GM12878 (cell line): ENCODE data around the gene C2orf68. TPM values are rescaled to one million over a fixed set of nuclear protein-coding genes. Genes with fewer than 3 reads are reported as not detected.

Source experiments
- ATAC-seq: fragments of 200-7000 bp; cut with Tn5 transposase; 3 replicates; pipeline ENCODE4 v1.9.1; 2020; ENCODE audit warnings: mild to moderate bottlenecking, moderate library complexity
- BruUV-seq: library from RNA; stranded (reverse); fragments of 400-500 nt; replicated peaks from 2 replicates; lab custom pipeline; 2021; lab: Mats Ljungman, UMichigan
- CTCF ChIA-PET: fragments of 300-600 bp; sonication (Branson Sonifier 250); formaldehyde crosslinking; extraction: SDS; loops from one replicate; lab custom pipeline; 2021; ENCODE audit warnings: inconsistent platforms; lab: Yijun Ruan, JAX
- POLR2A ChIA-PET: fragments of 350-600 bp; formaldehyde crosslinking; extraction: SDS; loops from one replicate; lab custom pipeline; 2021; ENCODE audit warnings: inconsistent platforms; lab: Charles Lee
- RAD21 ChIA-PET: fragments of 300-600 bp; sonication (Branson Sonifier 250); formaldehyde crosslinking; loops from one replicate; lab custom pipeline; 2023; ENCODE audit warnings: antibody characterized with exemption; ENCODE audit not compliant: unreplicated experiment; lab: Charles Lee
- SMC1A ChIA-PET: fragments of 300-600 bp; sonication (Branson Sonifier 250); formaldehyde crosslinking; loops from one replicate; lab custom pipeline; 2023; ENCODE audit not compliant: unreplicated experiment, uncharacterized antibody; lab: Charles Lee
- DNase-seq: peaks from one replicate; pipeline ENCODE4 v3.0.0-alpha.2; 2011; ENCODE audit warnings: low read depth, low spot score
- FAIRE-seq: peaks from 3 replicates; lab custom pipeline; 2011; peaks lifted over from hg19 to GRCh38; lab: Jason Lieb, UNC
- H2AFZ ChIP-seq: 2 replicates; pipeline ENCODE4 v1.6.0; 2011; ENCODE audit warnings: low read depth, low read length, control low read depth; ENCODE audit not compliant: control insufficient read depth
- H3K27ac ChIP-seq: 2 replicates; pipeline ENCODE4 v1.5.1; 2011; ENCODE audit warnings: control low read depth; ENCODE audit not compliant: control insufficient read depth, insufficient read depth
- H3K27me3 ChIP-seq, 2 experiments: replicated peaks in 1 of 2; 2 replicates each; pipeline versions ENCODE4 v1.6.0 to v1.6.1; 2011; ENCODE audit warnings: low read length in 1 of 2; ENCODE audit not compliant: control insufficient read depth in 2 of 2, insufficient read depth in 2 of 2
- H3K36me3 ChIP-seq, 2 experiments: 2 replicates each; pipeline ENCODE4 v1.5.1; 2011; ENCODE audit warnings: low read length in 1 of 2; ENCODE audit not compliant: control insufficient read depth in 2 of 2, insufficient read depth in 2 of 2
- H3K4me1 ChIP-seq: 2 replicates; pipeline ENCODE4 v1.6.1; 2011; ENCODE audit warnings: mild to moderate bottlenecking, low read length, moderate library complexity, mixed read lengths; ENCODE audit not compliant: control insufficient read depth, insufficient read depth
- H3K4me2 ChIP-seq: 2 replicates; pipeline ENCODE4 v1.6.0; 2011; ENCODE audit warnings: control low read depth; ENCODE audit not compliant: control insufficient read depth, insufficient read depth
- H3K4me3 ChIP-seq: fragments of 200-600 bp; sonication (generic); 2 replicates; pipeline ENCODE4 v1.5.1; 2016
- H3K79me2 ChIP-seq: 2 replicates; pipeline ENCODE4 v1.6.0; 2011; ENCODE audit warnings: low read length; ENCODE audit not compliant: control insufficient read depth, insufficient read depth
- H3K9ac ChIP-seq: 2 replicates; pipeline ENCODE4 v1.8.0; 2011; ENCODE audit warnings: low read length, control low read depth, mixed read lengths; ENCODE audit not compliant: control insufficient read depth, insufficient read depth
- H3K9me3 ChIP-seq: replicated peaks from 3 replicates; pipeline ENCODE4 v1.5.1; 2011; ENCODE audit warnings: mild to moderate bottlenecking, low read length; ENCODE audit not compliant: control insufficient read depth, insufficient read depth
- H4K20me1 ChIP-seq: 2 replicates; pipeline ENCODE4 v1.6.0; 2011; ENCODE audit not compliant: control insufficient read depth, insufficient read depth
- ASH2L ChIP-seq: fragments of 300-600, 200-600 bp; sonication (generic); IDR thresholded peaks from 2 replicates; pipeline ENCODE4 v1.6.1; 2017; ENCODE audit warnings: low read depth, mild to moderate bottlenecking, borderline replicate concordance
- CHD4 ChIP-seq: fragments of 200-600 bp; sonication (generic); IDR thresholded peaks from 2 replicates; pipeline ENCODE4 v1.6.1; 2016; ENCODE audit warnings: mild to moderate bottlenecking
- FOXK2 ChIP-seq: fragments of 450-650 bp; IDR thresholded peaks from 2 replicates; pipeline ENCODE4 v1.6.1; 2017; ENCODE audit warnings: mild to moderate bottlenecking, moderate library complexity
- NFIC ChIP-seq: IDR thresholded peaks from 2 replicates; pipeline ENCODE4 v1.6.1; 2012; ENCODE audit warnings: low read depth, mild to moderate bottlenecking, inconsistent platforms, low read length, moderate library complexity
- NKRF ChIP-seq: fragments of 450-650 bp; conservative IDR thresholded peaks from 2 replicates; pipeline ENCODE4 v1.6.1; 2017; ENCODE audit warnings: mild to moderate bottlenecking, moderate library complexity
- NR2F1 ChIP-seq: fragments of 450-650 bp; conservative IDR thresholded peaks from 2 replicates; pipeline ENCODE4 v1.6.1; 2017; ENCODE audit warnings: mild to moderate bottlenecking
- RAD51 ChIP-seq: fragments of 450-650 bp; IDR thresholded peaks from 2 replicates; pipeline ENCODE4 v1.6.1; 2016; ENCODE audit warnings: moderate library complexity, mild to moderate bottlenecking, inconsistent platforms
- USF1 ChIP-seq: IDR thresholded peaks from 2 replicates; pipeline ENCODE4 v1.6.1; 2011; ENCODE audit warnings: borderline replicate concordance, low read depth, mild to moderate bottlenecking, moderate library complexity, mixed read lengths, low read length; ENCODE audit not compliant: insufficient read depth; ENCODE audit errors: extremely low read length
- ZNF384 ChIP-seq: IDR thresholded peaks from 2 replicates; pipeline ENCODE4 v1.6.1; 2012; ENCODE audit warnings: low read depth, mild to moderate bottlenecking, low read length, improper control_type of control experiment, borderline replicate concordance
- WGBS: methylation state at CpG from one replicate; pipeline ENCODE4 v1.1.6; 2016; ENCODE audit warnings: low lambda C conversion rate; ENCODE audit not compliant: insufficient replicate concordance, insufficient coverage; ENCODE audit errors: missing lambda C conversion rate; 5-methylcytosine and 5-hydroxymethylcytosine counted together
- in situ Hi-C: fragments of 300-500 bp; cut with MboI; formaldehyde crosslinking; loops from 9 replicates; pipeline ENCODE4 v1.14.3; 2018; ENCODE audit warnings: mixed read lengths
- intact Hi-C: fragments of 100-400 bp; cut with micrococcal nuclease; formaldehyde crosslinking; loops from one replicate; pipeline ENCODE4 v1.14.2; 2022; ENCODE audit not compliant: unreplicated experiment
- polyA plus RNA-seq, 11 experiments: library from polyadenylated mRNA; depleted of rRNA in 4 of 11; unstranded in 6 of 11; stranded (reverse) in 5 of 11; fragments of >200 nt; fragmentation: Nextera tagmentation in 4 of 11; fragmentation: Illumina TruSeq in 1 of 11; extraction: Ambion mirVana in 4 of 11; extraction: Trizol in 1 of 11; gene quantifications; 1 replicate in 1 of 11; 2 replicates in 10 of 11; pipeline versions ENCODE4 v1.2.1 to v1.2.3, GENCODE V29; 2011 to 2016; ENCODE audit warnings: inconsistent platforms in 2 of 11, missing spikeins in 2 of 11, low read depth in 1 of 11
- total RNA-seq, 4 experiments: library from RNA; depleted of rRNA in 3 of 4; stranded (reverse); fragments of >200 nt in 3 of 4; fragmentation: Illumina TruSeq in 1 of 4; extraction: Trizol in 1 of 4; gene quantifications; 2 replicates each; pipeline versions ENCODE4 v1.2.1 to v1.2.3, GENCODE V29; 2013 to 2021
- TF ChIP-seq, protein P1 (sequence below): IDR thresholded peaks from 2 replicates; pipeline ENCODE4 v1.6.1; 2011; ENCODE audit warnings: low read depth, low read length, improper control_type of control experiment, borderline replicate concordance
- TF ChIP-seq, protein P2 (sequence below): IDR thresholded peaks from 2 replicates; pipeline ENCODE4 v1.6.1; 2012; ENCODE audit warnings: low read length, inconsistent platforms

Gene C2orf68
- total and polyA plus RNA-seq, 10 of the 15 experiments (the other 5 are each of a cell fraction or from before 2014, with no cell fraction given), result 12.7 to 56.1 (median 28.4) TPM

- RAD21 ChIA-PET, result interaction anchor here (1.3 kb wide), 1 partner anchor 137 kb away, joined by 3 read pairs; no protein-coding TSS in a partner anchor
- SMC1A ChIA-PET, result interaction anchor here (1.5 to 3.2 kb wide), 2 partner anchors 17 to 138 kb away, joined by 4 to 15 read pairs; no protein-coding TSS in a partner anchor
Measured at GRCh38 chr2:85558160-85558559, 53.7 kb downstream of the C2orf68 start.

DNA sequence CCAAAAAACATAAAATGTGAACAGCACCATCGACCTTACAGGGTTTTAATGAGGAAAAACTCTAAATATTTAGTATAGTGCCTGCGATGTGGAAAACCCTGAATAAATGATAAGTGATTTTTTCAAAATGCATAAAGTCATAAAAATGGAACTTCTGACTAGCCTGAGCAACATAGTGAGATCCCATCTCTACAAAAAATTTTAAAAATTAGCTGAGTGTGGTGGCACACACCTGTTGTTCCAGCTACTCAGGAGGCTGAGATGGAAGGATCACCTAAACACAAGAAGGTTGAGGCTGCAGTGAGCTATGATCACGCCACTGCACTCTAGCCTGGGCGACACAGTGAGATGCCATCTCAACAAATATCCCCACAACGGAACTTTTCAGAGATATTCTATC is 54.7 kb downstream of the C2orf68 start:
- no peaks in the 10 kb centered on the region for H3K9me3 ChIP-seq
- no peak for FAIRE-seq
- RAD21 ChIA-PET, result interaction anchor here (1.0 to 1.8 kb wide), 5 partner anchors 17 to 138 kb away, joined by 3 to 16 read pairs (median 4); partner anchors contain the start of genes MAT2A and SH2D6
- POLR2A ChIA-PET, result interaction anchor here (1.0 to 1.8 kb wide), 3 partner anchors 8 to 166 kb away, joined by 3 to 6 read pairs (median 3); no protein-coding TSS in a partner anchor
- no peaks in the 10 kb centered on the region for H3K4me1 ChIP-seq
- CTCF ChIA-PET, result interaction anchor here (1.1 to 10.4 kb wide), 7 partner anchors 8 to 632 kb away, joined by 3 to 336 read pairs (median 6); partner anchors contain the start of genes MAT2A and SH2D6
- no peak overlapping the region for H3K4me2 ChIP-seq
- no peak for ATAC-seq
- no peak overlapping the region for H3K9ac ChIP-seq
- no peak overlapping the region for H3K27ac ChIP-seq
- in situ Hi-C loops (loop anchor here (5.0 kb wide), 1 partner anchor 135 kb away; no protein-coding TSS in a partner anchor), intact Hi-C loops (no loop called here)
- no peaks in the 10 kb centered on the region for H4K20me1 ChIP-seq
- H3K27me3 ChIP-seq, result no peaks in the 10 kb centered on the region
- BruUV-seq, result no TSS peak
- peaks cover 8 to 12% of the 10 kb centered on the region in 2 experiments for H3K36me3 ChIP-seq
- no peak for DNase-seq
- 85% methylated on average over 5 of the region's 5 CpGs for WGBS
- H2AFZ ChIP-seq, result no peak overlapping the region
- H3K79me2 ChIP-seq, result peaks cover 18% of the 10 kb centered on the region
- SMC1A ChIA-PET, result interaction anchor here (1.1 to 2.9 kb wide), 5 partner anchors 15 to 155 kb away, joined by 3 to 22 read pairs (median 6); partner anchors contain the start of genes MAT2A and VAMP8
- no peak overlapping the region for H3K4me3 ChIP-seq
- TF ChIP-seq NR2F1 (no peak), FOXK2 (no peak), NFIC (no peak), ZNF384 (no peak), RAD51 (no peak), NKRF (no peak), USF1 (no peak), ASH2L (no peak)
- TF ChIP-seq, protein P1, sequence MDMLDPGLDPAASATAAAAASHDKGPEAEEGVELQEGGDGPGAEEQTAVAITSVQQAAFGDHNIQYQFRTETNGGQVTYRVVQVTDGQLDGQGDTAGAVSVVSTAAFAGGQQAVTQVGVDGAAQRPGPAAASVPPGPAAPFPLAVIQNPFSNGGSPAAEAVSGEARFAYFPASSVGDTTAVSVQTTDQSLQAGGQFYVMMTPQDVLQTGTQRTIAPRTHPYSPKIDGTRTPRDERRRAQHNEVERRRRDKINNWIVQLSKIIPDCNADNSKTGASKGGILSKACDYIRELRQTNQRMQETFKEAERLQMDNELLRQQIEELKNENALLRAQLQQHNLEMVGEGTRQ, result no peak
- TF ChIP-seq, protein P2, sequence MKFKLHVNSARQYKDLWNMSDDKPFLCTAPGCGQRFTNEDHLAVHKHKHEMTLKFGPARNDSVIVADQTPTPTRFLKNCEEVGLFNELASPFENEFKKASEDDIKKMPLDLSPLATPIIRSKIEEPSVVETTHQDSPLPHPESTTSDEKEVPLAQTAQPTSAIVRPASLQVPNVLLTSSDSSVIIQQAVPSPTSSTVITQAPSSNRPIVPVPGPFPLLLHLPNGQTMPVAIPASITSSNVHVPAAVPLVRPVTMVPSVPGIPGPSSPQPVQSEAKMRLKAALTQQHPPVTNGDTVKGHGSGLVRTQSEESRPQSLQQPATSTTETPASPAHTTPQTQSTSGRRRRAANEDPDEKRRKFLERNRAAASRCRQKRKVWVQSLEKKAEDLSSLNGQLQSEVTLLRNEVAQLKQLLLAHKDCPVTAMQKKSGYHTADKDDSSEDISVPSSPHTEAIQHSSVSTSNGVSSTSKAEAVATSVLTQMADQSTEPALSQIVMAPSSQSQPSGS, result no peak

More at GRCh38 chr2:85558160-85558559, 53.7 kb downstream of the C2orf68 start:
- POLR2A ChIA-PET, result no interaction called here
- no peaks in the 10 kb centered on the region for H3K4me1 ChIP-seq
- H3K9ac ChIP-seq, result no peak overlapping the region
- no peak for TF ChIP-seq CHD4
- TF ChIP-seq, all 136 proteins: peak for 0
- WGBS, result 100% methylated on average over 1 of the region's 1 CpG
- no peaks in the 10 kb centered on the region for H4K20me1 ChIP-seq
- H3K4me2 ChIP-seq, result no peak overlapping the region
- peaks cover 18% of the 10 kb centered on the region for H3K79me2 ChIP-seq
- no peak overlapping the region for H2AFZ ChIP-seq
- no peaks in the 10 kb centered on the region for H3K27me3 ChIP-seq
- DNase-seq (no peak), FAIRE-seq (no peak), ATAC-seq (no peak)
- CTCF ChIA-PET, result interaction anchor here (1.1 kb wide), 1 partner anchor 7 kb away, joined by 3 read pairs; no protein-coding TSS in a partner anchor
- H3K9me3 ChIP-seq, result no peaks in the 10 kb centered on the region
- no peak overlapping the region for H3K4me3 ChIP-seq
- BruUV-seq, result no TSS peak
- in situ Hi-C loops, result loop anchor here (5.0 kb wide), 1 partner anchor 136 kb away; no protein-coding TSS in a partner anchor
- H3K27ac ChIP-seq, result no peak overlapping the region
- peaks cover 3 to 6% of the 10 kb centered on the region in 2 experiments; a peak in 3 of 4 replicates for H3K36me3 ChIP-seq
- intact Hi-C loops, result no loop called here
